ENCODE results near the gene PHACTR2.
"Not testable (repeated sequence)": the region's sequence is repeated elsewhere in the genome, so short reads cannot be mapped to it uniquely, and the experiment has no call there.

The PHACTR2 gene

DNA sequence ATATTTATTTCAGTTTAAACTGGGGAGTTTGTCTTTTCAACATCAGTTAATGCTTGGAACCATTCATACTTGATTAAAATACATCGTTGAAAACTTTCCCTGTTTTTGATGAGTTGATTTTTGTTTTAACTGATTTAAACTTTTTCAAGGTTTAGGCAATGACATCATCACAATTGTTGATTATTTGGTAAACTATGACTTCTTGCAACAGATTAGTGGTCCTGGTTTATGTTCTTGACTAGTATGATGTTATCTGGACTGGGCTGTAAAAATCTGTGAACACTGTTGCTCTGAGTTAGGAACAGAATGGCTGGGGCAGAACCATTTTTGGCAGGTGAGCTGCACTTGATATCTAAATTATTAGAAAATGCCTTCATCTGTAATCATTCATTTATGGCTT is 186.5 kb downstream of the PHACTR2 start, which contains the start of gene ZC2HC1B:
ZC2HC1B (plus strand) TSS at position 241 of the 400 bp plus-strand sequence; CDS start at position 307, 66 bp downstream.
- Histone ChIP-seq H3K9me3 (no peaks in the 10 kb centered on the region), H3K27me3 (no peaks in the 10 kb centered on the region), H3K4me1 (ENCODE audit: control insufficient read depth in 1 of 2, insufficient read depth in 1 of 2, low read depth in 1 of 2, low read length in 1 of 2) (no peaks in the 10 kb centered on the region), H3K4me3 (ENCODE audit: low read depth in 1 of 2, low read length in 1 of 2) (no peak within 1 kb of the TSS), H3K36me3 (peaks cover 35% of the 10 kb centered on the region), H3K27ac (no peak within 1 kb of the TSS)
- no peak for TF ChIP-seq CTCF (IDR thresholded peaks at IDR 0.05)

DNA sequence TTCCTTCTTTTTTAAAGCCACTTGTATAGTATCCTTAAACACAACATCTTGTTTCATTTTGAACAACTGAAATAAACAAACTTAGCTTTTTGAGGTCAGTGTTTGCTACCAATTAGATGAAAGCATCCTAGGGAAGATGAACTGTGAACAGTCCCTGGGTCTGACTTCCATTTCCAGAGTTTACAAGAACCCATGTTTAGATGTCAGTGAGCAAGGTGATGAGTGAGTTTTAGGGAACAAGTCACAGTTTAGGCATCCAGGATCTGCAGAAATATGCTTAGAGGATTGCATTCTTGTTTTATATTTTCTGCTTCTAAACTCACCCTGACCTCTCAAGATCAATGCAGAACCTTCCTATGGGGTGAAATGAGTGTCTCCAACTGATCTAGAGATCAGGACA is 189.5 kb downstream of the PHACTR2 start:
- Histone ChIP-seq H3K27me3 (no peaks in the 10 kb centered on the region), H3K4me3 (ENCODE audit: low read depth in 1 of 2, low read length in 1 of 2) (no peak overlapping the region), H3K27ac (no peak overlapping the region), H3K4me1 (ENCODE audit: control insufficient read depth in 1 of 2, insufficient read depth in 1 of 2, low read depth in 1 of 2, low read length in 1 of 2) (no peaks in the 10 kb centered on the region), H3K36me3 (peaks cover 17% of the 10 kb centered on the region), H3K9me3 (no peaks in the 10 kb centered on the region)
- no peak for TF ChIP-seq CTCF (IDR thresholded peaks at IDR 0.05)

DNA sequence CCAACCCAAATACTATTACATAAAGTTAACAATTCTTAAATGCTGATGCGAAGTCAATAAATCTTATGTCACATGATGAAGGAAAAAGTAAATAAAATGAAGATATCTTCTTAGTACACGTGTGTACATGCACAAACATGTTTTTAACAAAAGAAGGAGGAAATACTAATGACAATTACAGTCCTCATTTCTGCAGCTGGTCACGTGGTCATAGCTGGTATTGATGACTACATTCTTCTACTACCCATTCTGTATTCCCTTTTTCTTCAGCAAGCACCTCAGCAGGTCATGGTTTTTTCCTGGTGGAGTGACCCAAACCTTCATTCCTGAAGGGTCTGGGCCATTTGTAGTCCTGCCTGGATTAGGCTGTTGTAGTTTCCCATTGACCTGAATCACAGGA is 191.0 kb downstream of the PHACTR2 start:
- not testable (repeated sequence) for H3K27ac ChIP-seq; H3K36me3 ChIP-seq; H3K4me3 ChIP-seq (ENCODE audit: low read depth in 1 of 2, low read length in 1 of 2); H3K27me3 ChIP-seq; H3K4me1 ChIP-seq (ENCODE audit: control insufficient read depth in 1 of 2, insufficient read depth in 1 of 2, low read depth in 1 of 2, low read length in 1 of 2); H3K9me3 ChIP-seq

DNA sequence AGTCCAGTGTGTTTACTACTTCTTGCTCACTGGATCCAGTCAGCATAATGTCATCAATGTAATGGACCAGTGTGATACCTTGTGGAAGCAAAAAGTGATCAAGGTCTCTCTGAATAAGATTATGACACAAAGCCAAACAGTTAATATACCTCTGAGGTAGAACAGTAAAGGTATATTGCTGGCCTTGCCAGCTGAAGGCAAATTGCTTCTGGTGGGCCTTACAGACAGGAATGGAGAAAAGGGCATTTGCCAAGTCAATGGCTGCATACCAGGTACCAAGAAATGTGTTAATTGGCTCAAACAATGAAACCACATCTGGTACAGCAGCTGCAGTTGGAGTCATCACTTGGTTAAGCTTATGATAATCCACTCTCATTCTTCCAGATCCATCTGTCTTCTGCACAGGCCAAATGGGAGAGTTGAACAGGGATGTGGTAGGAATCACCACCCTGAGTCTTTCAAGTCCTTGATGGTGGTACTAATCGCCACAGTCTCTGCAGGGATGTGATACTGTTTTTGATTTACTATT is 193.5 kb downstream of the PHACTR2 start:
- H3K27me3 ChIP-seq; H3K27ac ChIP-seq; H3K36me3 ChIP-seq; H3K4me1 ChIP-seq (ENCODE audit: control insufficient read depth in 1 of 2, insufficient read depth in 1 of 2, low read depth in 1 of 2, low read length in 1 of 2); H3K9me3 ChIP-seq; H3K4me3 ChIP-seq (ENCODE audit: low read depth in 1 of 2, low read length in 1 of 2): not testable (repeated sequence)

DNA sequence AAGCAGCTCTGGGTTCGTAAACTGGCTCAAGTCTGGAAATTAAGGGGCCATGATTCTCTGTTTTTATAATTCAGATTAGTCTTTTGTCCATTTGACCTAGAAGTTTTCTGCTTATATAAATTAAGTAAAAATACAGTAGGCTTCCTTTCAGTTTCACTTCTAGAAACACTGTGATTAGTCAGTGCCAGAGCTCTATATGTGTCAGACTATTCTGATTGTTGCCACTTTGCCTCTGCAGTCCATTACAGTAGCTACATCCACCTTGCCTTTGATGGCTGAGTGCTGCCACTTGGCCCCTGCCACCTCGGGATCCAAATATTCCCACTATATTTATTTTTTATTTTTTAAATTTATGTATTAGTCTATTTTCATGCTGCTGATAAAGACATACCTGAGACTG is 194.4 kb downstream of the PHACTR2 start:
- TF ChIP-seq CTCF (IDR thresholded peaks at IDR 0.05): no peak
- Histone ChIP-seq H3K9me3 (no peaks in the 10 kb centered on the region), H3K36me3 (no peaks in the 10 kb centered on the region), H3K4me3 (ENCODE audit: low read depth in 1 of 2, low read length in 1 of 2) (no peak overlapping the region), H3K4me1 (ENCODE audit: control insufficient read depth in 1 of 2, insufficient read depth in 1 of 2, low read depth in 1 of 2, low read length in 1 of 2) (no peaks in the 10 kb centered on the region), H3K27me3 (no peaks in the 10 kb centered on the region), H3K27ac (no peak overlapping the region)

GRCh38 chr6:143873600-143873999 is 195.8 kb downstream of the PHACTR2 start:
- not testable (repeated sequence) for H3K4me3 ChIP-seq (ENCODE audit: low read depth in 1 of 2, low read length in 1 of 2); H3K27ac ChIP-seq; H3K4me1 ChIP-seq (ENCODE audit: control insufficient read depth in 1 of 2, insufficient read depth in 1 of 2, low read depth in 1 of 2, low read length in 1 of 2); H3K27me3 ChIP-seq; H3K36me3 ChIP-seq; H3K9me3 ChIP-seq

DNA sequence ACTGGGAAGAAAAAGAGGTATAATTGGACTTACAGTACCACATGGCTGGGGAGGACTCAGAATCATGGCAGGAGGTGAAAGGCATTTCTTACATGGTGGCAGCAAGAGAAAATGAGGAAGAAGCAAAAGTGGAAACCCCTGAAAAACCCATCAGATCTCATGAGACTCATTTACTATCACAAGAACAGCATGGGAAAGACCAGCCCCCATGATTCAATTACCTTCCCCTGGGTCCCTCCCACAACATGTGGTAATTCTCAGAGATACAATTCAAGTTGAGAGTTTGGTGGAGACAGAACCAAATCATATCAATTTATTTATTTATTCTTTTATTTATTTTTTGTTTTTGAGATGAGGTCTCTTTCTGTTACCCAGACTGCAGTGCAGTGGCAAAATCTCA is 196.7 kb downstream of the PHACTR2 start:
- not testable (repeated sequence) for H3K27ac ChIP-seq; H3K27me3 ChIP-seq; H3K4me3 ChIP-seq (ENCODE audit: low read depth in 1 of 2, low read length in 1 of 2); H3K9me3 ChIP-seq; H3K36me3 ChIP-seq; H3K4me1 ChIP-seq (ENCODE audit: control insufficient read depth in 1 of 2, insufficient read depth in 1 of 2, low read depth in 1 of 2, low read length in 1 of 2)

Data from neutrophil (primary cell).